ENCODE data around the gene GAB2. TPM values are rescaled to one million over a fixed set of nuclear protein-coding genes. Genes with fewer than 3 reads are reported as not detected.
A peak's percentile ranks its signal among the peaks of the same experiment; 100 is the strongest.

GAB2 gene
- total RNA-seq, 4 donors from 2014 or later, result 18.0 to 42.4 (median 26.0) TPM

DNA sequence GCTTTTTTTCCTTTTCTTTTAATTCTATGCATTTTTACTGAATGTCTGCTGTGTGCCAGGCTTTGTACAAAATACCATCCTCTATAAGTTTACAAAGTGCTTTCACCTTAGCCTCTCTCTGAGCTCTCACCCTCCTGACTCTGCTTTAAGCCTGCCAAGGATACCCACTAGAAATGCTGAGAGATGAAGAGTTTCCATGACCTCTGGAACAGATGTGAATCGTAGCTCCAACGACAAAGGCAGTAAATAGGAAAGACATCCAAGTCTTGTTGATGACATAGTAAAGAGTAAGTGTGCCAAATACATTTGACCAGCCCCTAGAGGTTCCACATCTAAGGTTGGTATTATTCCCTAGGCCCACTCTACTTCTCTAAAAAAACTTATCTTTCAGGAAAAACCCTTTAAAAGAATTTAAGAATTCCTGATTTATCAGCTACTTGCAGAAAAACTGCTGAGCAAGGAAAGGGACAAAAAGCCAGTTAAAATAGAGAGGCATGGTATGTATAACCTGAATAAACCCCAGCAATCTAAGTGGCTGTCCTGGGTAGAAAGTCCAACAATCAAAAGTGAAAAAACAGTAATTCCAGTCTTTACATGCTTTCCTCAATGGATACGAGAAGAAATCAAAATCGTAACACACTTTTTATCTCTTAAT is 45.4 kb downstream of the GAB2 start:
- no peak overlapping the region for H3K27ac ChIP-seq (replicated peaks in 1 of 4)

DNA sequence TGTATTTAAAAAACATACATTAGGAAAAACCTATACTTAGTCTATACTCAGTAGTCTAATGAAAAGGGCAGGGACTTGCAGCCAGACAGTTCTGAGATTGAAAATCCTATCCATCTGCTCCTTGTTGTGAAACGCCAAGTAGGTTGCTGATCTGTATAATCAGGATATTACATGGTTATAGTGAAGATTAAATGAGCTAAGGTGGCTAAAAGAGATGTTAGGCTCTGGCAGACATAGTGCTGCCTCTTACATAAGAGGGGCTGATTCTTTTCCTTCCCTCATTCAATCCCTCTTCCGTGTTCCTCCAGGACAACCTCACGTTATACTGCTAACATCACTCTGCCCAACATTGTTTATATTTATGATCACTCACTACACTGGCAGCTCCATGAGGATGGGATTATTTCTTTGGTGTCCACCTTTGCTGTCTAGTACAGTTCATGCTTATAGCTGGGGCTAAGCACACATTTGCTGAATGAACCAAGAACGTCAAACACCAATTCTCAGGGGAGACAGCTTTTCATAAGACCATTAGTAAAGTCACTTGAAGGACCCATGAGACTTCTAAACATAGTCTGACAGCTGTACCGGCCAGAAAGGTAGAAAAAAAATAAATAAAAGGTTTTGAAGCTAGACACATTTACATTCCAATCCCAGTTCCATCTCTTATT is 46.3 kb downstream of the GAB2 start:
- intact Hi-C loops (cut with DNase I), result no loop called here
- TF ChIP-seq POLR2AphosphoS5 (IDR thresholded peaks at IDR 0.05) (no peak), POLR2A (IDR thresholded peaks at IDR 0.05; ENCODE audit: low read depth) (no peak), EP300 (IDR thresholded peaks at IDR 0.05) (no peak)
- TF ChIP-seq, protein P1, sequence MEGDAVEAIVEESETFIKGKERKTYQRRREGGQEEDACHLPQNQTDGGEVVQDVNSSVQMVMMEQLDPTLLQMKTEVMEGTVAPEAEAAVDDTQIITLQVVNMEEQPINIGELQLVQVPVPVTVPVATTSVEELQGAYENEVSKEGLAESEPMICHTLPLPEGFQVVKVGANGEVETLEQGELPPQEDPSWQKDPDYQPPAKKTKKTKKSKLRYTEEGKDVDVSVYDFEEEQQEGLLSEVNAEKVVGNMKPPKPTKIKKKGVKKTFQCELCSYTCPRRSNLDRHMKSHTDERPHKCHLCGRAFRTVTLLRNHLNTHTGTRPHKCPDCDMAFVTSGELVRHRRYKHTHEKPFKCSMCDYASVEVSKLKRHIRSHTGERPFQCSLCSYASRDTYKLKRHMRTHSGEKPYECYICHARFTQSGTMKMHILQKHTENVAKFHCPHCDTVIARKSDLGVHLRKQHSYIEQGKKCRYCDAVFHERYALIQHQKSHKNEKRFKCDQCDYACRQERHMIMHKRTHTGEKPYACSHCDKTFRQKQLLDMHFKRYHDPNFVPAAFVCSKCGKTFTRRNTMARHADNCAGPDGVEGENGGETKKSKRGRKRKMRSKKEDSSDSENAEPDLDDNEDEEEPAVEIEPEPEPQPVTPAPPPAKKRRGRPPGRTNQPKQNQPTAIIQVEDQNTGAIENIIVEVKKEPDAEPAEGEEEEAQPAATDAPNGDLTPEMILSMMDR (IDR thresholded peaks at IDR 0.05), result no peak
- WGBS, result 34% methylated on average over 5 of the region's 5 CpGs
- DNase-seq (ENCODE audit: extremely low spot score), result no peak
- H3K27ac ChIP-seq (replicated peaks in 1 of 4), result peak overlapping the region in 3 of 4 donors; percentile 16 to 30 (median 17)
- peaks cover 23 to 40% (median 28%) of the 10 kb centered on the region in 4 donors for H3K4me1 ChIP-seq
- no peak overlapping the region for H3K4me3 ChIP-seq
- H3K27me3 ChIP-seq, result no peaks in the 10 kb centered on the region
- H3K36me3 ChIP-seq, result no peaks in the 10 kb centered on the region
- H3K9me3 ChIP-seq, result no peaks in the 10 kb centered on the region

More for the DNA sequence above, 45.4 kb downstream of the GAB2 start:
- Histone ChIP-seq H3K9me3 (no peaks in the 10 kb centered on the region), H3K27me3 (no peaks in the 10 kb centered on the region), H3K36me3 (no peaks in the 10 kb centered on the region), H3K4me1 (peaks cover 23 to 41% (median 28%) of the 10 kb centered on the region in 4 donors), H3K4me3 (no peak overlapping the region)
- TF ChIP-seq, protein P1 (IDR thresholded peaks at IDR 0.05), result no peak
- TF ChIP-seq EP300 (IDR thresholded peaks at IDR 0.05), result no peak
- TF ChIP-seq POLR2A (IDR thresholded peaks at IDR 0.05; ENCODE audit: low read depth), result no peak
- TF ChIP-seq POLR2AphosphoS5 (IDR thresholded peaks at IDR 0.05), result no peak
- no peak for DNase-seq (ENCODE audit: extremely low spot score)
- WGBS, result 50% methylated on average over 4 of the region's 4 CpGs
- intact Hi-C loops (cut with DNase I), result no loop called here

DNA sequence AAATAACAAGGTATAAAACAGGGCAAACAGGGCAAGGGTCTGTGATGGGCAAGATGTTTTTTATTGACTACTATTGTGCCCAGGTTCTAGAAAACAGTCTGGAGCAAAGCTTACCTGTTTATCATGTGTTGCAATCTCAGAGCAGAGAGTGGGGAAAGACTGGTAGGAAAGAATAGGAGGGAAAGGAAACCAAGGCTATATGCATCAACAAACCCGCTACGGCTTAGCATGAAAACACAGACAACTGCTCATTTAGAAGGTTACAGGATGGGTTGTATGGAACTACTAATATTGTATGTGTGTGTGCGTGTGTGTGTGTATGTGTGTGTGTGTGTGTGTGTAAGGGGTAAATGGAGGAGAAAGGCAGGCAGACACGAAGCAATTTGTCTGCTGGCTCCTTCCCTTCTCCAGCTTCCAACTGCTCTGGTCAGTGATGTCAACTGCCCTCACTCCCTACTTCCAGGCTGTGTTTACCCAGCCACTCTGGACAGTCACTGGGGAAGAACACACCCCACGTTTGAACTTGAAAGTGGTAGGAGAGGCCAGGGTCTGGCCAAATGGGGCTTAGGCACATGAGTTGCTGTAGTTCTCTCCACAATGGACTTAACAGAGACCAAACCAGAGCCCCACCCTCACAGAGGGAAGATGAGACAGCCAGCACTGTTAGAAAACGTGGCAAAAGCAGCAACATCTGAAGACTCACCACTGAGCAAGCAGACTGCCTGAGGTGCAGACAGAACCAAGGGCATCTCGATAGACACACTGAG is 47.0 kb downstream of the GAB2 start:
- TF ChIP-seq POLR2A (IDR thresholded peaks at IDR 0.05; ENCODE audit: low read depth) (no peak), POLR2AphosphoS5 (IDR thresholded peaks at IDR 0.05) (no peak)
- TF ChIP-seq, protein P1 (IDR thresholded peaks at IDR 0.05), result no peak
- Histone ChIP-seq H3K9me3 (no peaks in the 10 kb centered on the region), H3K27ac (replicated peaks in 1 of 4) (peak overlapping the region; percentile 16 to 30 (median 20)), H3K27me3 (no peaks in the 10 kb centered on the region), H3K4me1 (peaks cover 30 to 40% (median 31%) of the 10 kb centered on the region in 4 donors), H3K36me3 (no peaks in the 10 kb centered on the region), H3K4me3 (no peak overlapping the region)
- intact Hi-C loops (cut with DNase I), result no loop called here
- DNase-seq (ENCODE audit: extremely low spot score), result no peak
- WGBS, result 54% methylated on average over 7 of the region's 7 CpGs

DNA sequence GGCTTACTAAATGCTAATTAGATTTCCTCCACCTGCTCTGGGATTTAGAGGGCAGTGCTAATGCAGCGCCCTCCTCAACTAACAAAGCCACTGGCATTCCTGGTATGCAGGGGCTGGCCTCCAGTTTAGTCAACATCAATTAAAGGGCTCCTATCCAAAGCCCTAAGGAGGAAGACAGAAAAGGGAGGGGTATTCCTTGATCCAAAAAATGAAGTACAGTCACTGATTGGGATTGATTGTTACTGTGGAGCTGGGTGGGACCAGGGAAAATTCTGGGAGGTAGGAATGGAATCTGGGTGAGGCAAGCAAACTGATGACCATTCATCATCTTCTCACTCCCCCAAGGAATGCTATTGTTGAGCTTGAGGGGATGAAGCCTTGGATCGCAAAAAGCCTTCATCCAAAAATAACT is 52.2 kb downstream of the GAB2 start:
- no peak overlapping the region for H3K27ac ChIP-seq (replicated peaks in 1 of 4)
- no peak overlapping the region for H3K4me3 ChIP-seq
- H3K9me3 ChIP-seq, result no peaks in the 10 kb centered on the region
- H3K36me3 ChIP-seq, result no peaks in the 10 kb centered on the region
- no peaks in the 10 kb centered on the region for H3K27me3 ChIP-seq
- DNase-seq (ENCODE audit: extremely low spot score), result no peak
- H3K4me1 ChIP-seq, result peaks cover 13 to 26% (median 19%) of the 10 kb centered on the region in 4 donors
- 31% methylated on average over 2 of the region's 2 CpGs for WGBS
- intact Hi-C loops (cut with DNase I), result no loop called here
- TF ChIP-seq POLR2AphosphoS5 (IDR thresholded peaks at IDR 0.05) (no peak), EP300 (IDR thresholded peaks at IDR 0.05) (no peak), POLR2A (IDR thresholded peaks at IDR 0.05; ENCODE audit: low read depth) (no peak)
- TF ChIP-seq, protein P1 (IDR thresholded peaks at IDR 0.05), result no peak
